HG03097 (cell line): ENCODE data around the gene SCMH1.
A peak's percentile ranks its signal among the peaks of the same experiment; 100 is the strongest.

Source experiments
- ATAC-seq: cut with Tn5 transposase; IDR thresholded peaks from one replicate; pipeline ENCODE4 v1.9.1; 2021; ENCODE audit not compliant: unreplicated experiment, low FRiP score

Gene SCMH1

DNA sequence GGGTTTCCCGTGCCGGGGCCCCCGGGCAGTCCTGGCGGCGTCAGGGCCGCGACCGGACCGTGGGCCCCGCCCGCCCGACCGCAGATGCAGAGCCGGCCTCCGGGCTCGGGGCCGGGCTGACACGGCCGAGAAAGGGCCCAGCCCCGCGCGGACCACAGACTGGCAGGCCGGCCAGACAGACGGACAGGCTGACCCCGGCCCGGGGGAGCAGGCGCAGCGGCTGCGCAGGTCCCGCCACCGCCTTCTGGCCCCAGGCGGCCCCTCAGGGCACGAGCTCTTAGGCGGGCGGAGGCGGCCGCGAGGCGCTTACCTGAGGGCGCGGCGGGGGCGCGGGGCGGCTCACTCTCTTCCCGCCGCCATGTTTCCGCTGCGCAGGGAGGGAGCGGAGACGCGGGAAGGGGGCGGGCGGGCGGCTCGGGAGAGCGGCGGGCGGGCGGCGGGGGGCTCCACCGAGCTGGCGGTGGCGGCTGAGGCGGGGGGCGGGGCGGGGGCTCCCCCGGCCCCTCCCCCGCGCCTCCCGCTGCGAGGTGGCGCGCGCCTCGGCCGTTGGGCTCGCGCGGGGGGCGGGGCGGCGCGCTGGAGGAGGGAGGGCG lies at the start of gene SCMH1:
SCMH1 (minus strand) TSS at position 558 of the 593 bp plus-strand sequence. CDS start 56,173 bp downstream, outside the sequence.
- ATAC-seq = peak; percentile 34

DNA sequence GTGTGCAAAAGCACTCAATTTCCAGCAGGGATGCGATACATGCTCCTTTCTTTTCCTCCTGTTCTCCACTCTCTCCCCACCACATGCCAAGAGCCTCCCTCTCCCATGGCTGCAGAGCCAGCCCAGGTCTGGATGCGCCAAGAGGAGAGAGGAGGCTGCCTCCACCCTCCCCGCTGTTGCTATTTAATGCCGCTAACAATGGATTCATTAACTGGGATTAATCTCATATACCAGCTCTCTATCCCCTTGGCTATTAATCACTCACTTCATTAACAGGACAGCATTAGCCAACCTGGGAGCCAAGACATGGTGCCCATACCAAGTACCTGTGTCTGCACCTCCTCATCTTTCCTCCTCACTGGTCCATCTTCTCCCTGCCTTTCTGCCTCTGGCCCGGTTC lies 49.1 kb upstream of the SCMH1 start:
- no peak for ATAC-seq

GRCh38 chr1:41289196-41289595 lies 47.1 kb upstream of the SCMH1 start:
- no peak for ATAC-seq

DNA sequence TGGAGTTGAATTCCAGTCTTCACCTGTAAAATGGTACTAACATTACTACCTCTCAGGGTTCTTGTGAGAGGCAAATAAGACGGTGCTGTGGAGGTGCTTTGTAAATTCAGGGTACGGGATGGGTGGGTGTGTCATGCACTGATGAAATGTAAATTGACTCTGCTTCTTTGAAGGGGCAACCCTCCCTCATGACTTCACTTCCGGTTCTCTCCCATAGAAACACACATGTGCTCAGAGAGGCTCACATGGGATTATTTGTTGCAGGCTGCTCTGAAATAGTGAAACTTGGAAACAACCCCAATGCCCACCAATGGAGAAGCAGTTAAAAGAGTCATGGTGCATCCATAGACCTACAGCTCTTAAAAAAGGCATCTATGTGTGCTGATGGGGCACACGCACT lies 44.9 kb upstream of the SCMH1 start:
- ATAC-seq = no peak

DNA sequence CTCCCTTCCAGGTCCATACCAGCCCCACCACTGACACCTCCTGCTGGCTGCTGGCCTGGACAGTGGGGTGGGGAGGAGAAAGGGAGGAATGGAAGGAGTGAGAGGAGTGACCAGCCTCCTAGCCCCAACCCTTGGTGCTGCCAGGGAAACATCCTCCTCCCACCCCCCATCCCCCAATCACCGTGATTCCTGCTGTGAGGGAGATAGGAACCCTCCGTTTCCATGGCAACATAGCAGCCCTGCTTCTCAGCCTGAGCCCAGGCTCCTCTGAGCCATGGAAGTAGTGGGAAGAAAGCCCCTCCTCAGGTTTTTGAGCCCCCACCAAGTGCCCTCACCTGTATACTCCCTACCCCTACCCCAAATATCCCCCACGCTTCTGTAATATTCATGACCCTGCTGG lies 44.4 kb upstream of the SCMH1 start:
- ATAC-seq = no peak

DNA sequence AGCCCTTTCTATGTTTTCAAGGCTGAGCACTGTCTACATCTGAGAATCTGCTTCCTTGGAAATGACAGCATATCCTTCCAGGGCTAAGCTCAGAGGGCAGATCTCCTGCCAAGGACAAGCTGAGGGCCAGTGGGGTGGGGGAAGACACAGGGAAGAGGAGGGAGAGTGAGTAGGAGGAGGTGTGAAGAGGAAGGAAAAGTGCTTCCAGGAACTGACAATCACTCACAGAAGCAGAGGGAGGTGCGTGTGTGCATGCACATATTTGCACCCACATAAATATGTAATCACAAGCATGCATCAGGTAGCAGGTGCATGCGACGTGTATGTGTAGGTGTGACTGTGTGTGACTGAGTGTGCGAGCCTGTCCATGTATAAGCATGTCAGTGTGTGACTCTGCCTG lies 43.7 kb upstream of the SCMH1 start:
- ATAC-seq = no peak

DNA sequence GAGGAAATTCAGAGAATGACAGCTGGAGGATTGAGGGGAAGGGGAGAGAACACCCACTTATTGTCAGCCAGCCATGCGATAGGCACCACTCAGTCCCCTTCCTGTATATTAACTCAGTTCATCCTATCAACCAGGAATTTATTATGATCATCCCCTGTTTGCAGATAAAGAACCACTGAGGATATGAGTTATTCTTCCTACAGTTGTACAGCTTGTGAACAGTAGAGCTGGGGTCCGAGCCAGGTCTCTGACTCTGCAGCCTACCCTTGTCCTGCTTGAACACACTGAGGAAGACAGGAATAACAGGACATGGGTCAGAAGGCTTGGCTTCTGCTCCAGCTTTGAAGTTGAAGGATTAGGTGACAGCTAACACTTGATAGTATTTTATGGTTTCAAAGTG lies 42.0 kb upstream of the SCMH1 start:
- no peak for ATAC-seq

DNA sequence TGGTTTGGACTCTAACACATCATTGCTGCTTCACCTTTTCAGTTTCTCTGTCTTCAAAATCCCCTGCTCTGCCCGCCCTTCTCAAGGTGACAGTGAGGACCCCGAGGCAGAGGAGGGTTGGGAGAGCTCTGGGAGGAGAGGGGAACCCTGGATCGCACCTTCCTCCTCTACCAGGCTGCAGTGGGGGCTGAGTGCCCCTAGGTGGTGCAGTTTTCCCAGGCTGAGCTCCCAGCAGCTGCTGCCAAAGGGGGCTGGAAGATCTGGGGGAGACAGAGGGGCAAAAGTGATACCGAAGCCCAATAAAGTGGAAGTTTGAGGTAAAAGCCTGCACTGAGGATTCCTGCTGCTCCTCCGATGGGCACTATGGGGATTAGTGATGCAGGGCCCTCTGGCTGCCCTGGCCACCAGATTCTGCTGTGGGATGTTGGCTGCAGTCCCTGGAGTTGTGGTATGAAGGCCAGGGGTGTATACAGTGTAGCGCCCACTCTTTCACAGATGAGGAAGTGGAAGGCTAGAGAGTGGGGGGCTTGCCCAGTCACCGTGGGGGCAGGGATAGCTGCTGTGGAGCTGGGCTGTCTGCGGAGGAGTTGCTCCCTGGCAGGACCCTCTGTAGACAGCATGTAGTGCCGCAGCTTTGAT lies 40.7 kb upstream of the SCMH1 start:
- ATAC-seq = no peak

- no peak for ATAC-seq
Observed at GRCh38 chr1:41281334-41281733, 39.2 kb upstream of the SCMH1 start.

DNA sequence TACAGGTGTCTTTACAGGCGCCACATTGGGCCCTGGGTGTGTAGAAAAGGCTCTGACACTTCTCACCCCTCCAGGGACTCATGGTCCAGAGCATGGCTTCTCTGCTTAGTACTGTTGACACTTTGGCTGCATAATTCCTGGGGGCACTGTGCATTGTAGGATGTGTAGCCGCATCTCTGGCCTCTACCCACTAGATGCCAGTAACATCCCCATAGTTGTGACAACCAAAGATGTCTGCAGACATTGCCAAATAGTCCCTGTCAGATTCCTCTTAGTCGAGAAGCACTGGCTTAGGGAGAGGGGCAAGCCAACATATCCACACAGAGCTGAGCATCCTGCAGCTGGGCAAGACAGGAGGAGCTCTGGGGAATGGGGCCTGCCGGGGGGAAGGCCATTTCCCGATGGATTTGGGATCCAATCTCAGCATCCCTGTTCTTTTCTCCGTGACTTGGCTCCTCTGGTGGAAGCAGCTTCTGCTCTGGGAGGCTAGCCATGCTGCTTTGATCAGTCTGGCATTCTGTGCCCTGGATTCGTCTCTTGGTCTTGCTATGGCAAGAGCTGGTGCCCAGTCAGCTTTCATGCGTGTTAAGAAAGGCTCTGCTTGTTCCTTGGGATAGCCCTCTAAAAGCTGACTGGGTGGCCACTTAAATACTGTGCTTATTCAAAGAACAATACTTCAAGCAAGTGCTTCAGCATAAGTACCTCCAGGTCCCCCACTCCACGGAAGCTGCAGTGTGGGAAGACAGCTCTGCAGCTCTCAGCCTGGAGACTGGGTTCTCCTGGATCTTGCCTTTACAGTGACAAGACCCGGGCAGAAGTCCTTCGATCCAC lies 38.3 kb upstream of the SCMH1 start:
- ATAC-seq = no peak

- ATAC-seq = no peak
Observed at GRCh38 chr1:41278076-41278475, 36.0 kb upstream of the SCMH1 start.

DNA sequence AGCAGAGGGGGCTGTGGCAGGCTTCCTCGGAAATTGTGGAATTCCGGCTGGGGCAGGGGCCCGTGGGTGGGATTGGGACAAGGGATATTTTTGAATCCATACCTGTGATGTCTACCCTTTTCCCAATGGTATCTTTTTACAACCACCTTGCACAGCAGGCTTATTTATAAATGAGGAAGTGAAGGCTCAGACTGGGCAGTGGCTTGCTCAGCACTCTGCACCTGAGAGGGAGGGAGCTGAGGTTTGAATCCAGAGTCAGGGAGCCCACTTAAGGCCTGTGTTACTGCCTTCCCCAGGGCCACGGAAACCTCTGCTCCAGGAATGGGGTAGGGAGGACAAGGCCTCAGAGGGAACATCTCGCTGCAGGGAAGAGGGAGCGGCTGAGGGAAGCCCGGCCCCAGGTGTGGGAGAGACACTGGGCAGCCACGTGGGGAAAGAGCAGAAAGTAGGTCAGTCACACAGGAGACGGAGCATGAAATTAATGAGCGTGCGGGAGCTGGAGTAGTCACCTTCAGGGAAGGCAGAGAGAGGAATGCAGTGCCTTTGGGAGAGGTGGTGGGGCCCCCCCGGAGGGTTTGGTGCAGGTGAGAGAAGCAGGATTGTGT lies 35.4 kb upstream of the SCMH1 start:
- no peak for ATAC-seq

DNA sequence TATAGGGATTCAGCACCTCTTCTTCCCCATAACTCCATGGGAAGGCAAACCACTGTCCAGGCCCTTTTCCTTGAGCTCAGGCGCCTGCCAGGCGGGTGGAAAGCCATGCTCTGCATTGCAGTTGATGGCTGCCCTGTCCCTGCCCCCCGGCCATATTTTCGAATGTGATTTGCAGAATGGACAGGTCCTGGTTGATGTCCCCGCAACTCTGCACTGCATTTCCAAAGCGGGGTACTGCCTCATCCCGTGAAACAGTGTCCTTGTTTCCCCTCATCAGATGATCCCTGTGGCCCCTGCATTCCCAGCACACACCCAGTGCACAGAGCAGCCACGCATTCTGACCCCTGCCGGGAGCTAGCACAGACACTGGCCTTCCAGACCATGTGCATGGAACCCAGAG lies 33.7 kb upstream of the SCMH1 start:
- ATAC-seq = no peak

- no peak for ATAC-seq
Observed at GRCh38 chr1:41274752-41275545, 32.8 kb upstream of the SCMH1 start.

- no peak for ATAC-seq
Observed at GRCh38 chr1:41272601-41273000, 30.5 kb upstream of the SCMH1 start.

DNA sequence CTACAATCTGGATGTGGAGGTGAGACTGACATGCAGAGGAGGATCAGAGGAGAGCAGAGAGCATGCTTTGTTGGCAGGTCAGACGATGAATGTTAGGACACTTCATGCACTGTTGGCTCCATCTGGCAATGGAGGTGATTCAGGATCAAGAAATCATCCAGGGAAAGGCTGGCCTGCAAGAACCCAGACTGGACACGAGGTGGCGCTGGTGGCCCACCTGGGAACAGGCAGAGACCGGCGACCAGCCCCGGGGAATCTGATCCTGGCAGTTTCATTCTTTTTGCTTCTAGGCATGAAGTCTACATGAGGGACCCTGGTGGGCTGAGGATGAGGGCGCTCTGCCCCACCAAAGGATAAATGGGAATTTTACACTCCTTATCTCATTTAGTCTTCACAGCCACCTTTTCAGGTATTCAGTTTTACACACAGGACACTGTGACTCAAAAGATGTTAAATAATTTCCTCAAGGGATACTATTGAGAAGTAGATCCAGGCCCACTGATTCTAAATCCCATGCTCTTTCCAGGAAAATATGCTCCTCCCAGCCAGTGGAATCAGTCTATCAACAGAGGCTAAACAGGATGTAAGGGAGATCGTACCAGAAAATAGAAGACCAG lies 26.2 kb upstream of the SCMH1 start:
- ATAC-seq = no peak

GRCh38 chr1:41261926-41262618 lies 20.0 kb upstream of the SCMH1 start:
- no peak for ATAC-seq

GRCh38 chr1:41260768-41261167 lies 18.7 kb upstream of the SCMH1 start:
- ATAC-seq = no peak

DNA sequence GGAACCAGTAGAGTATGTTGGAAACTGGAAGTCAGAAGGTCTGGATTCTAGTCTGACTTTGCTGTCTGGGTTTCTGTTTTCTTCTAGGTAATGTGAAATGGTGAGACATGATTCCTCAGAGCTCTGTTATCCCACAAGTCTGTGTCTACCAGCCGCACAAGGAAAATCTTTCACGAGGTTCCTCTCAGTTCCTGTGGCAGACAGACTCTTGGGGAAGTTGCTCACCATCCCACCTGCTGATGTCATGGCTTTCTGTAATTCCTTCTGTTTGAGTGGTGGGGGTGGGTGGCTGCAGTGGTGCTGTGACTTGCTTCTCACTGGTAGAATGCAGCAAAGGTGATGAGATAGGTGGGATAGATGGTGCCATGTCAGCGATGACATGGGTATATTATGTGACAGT lies 17.1 kb upstream of the SCMH1 start:
- ATAC-seq = no peak

- no peak for ATAC-seq
Observed at GRCh38 chr1:41255978-41256377, 13.9 kb upstream of the SCMH1 start.
